GM23338 (cell line): Measurements from ENCODE around the gene PNPLA2. TPM values are rescaled to one million over a fixed set of nuclear protein-coding genes. Genes with fewer than 3 reads are reported as not detected.

ENCODE experiments used
- ATAC-seq: fragments of 200-7000 bp; cut with Tn5 transposase; 3 replicates; pipeline ENCODE4 v1.9.1; 2020
- DNase-seq: peaks from one replicate; pipeline ENCODE4 v3.0.0-alpha.2; 2015; ENCODE audit warnings: low spot score
- H2AFZ ChIP-seq: fragments of 200-600 bp; sonication (generic); 2 replicates; pipeline ENCODE4 v1.8.0; 2016; ENCODE audit warnings: antibody characterized with exemption, mild to moderate bottlenecking, moderate library complexity
- H3F3A ChIP-seq: fragments of 200-600 bp; sonication (generic); replicated peaks from 2 replicates; pipeline ENCODE4 v1.8.0; 2017; ENCODE audit warnings: antibody characterized with exemption, mixed run types, low read depth
- H3K27ac ChIP-seq: fragments of 200-600 bp; sonication (generic); 2 replicates; pipeline ENCODE4 v1.6.1; 2016; ENCODE audit warnings: low read depth
- H3K27me3 ChIP-seq: fragments of 200-600 bp; sonication (generic); 2 replicates; pipeline ENCODE4 v1.8.0; 2016; ENCODE audit warnings: mild to moderate bottlenecking, mixed run types, moderate library complexity; ENCODE audit not compliant: insufficient read depth
- H3K36me3 ChIP-seq: fragments of 200-600 bp; sonication (generic); 2 replicates; pipeline ENCODE4 v1.8.0; 2016; ENCODE audit warnings: mild to moderate bottlenecking; ENCODE audit not compliant: insufficient read depth
- H3K4me1 ChIP-seq: fragments of 200-600 bp; sonication (generic); 2 replicates; pipeline ENCODE4 v1.8.0; 2016; ENCODE audit warnings: mild to moderate bottlenecking, moderate library complexity; ENCODE audit not compliant: insufficient read depth
- H3K4me2 ChIP-seq: fragments of 200-600 bp; sonication (generic); 2 replicates; pipeline ENCODE4 v1.7.1; 2017; ENCODE audit warnings: mixed run types
- H3K4me3 ChIP-seq: fragments of 200-600 bp; sonication (generic); 2 replicates; pipeline ENCODE4 v1.6.1; 2016; ENCODE audit warnings: mixed run types
- H3K79me2 ChIP-seq: fragments of 200-600 bp; sonication (generic); replicated peaks from 2 replicates; pipeline ENCODE4 v1.8.0; 2017; ENCODE audit warnings: mild to moderate bottlenecking; ENCODE audit not compliant: insufficient read depth
- H3K9me2 ChIP-seq: fragments of 200-600 bp; sonication (generic); 2 replicates; pipeline ENCODE4 v1.8.0; 2017; ENCODE audit not compliant: insufficient read depth
- H4K20me1 ChIP-seq: fragments of 200-600 bp; sonication (generic); replicated peaks from 2 replicates; pipeline ENCODE4 v1.8.0; 2017; ENCODE audit warnings: mild to moderate bottlenecking; ENCODE audit not compliant: insufficient read depth
- H3K27ac Mint-ChIP-seq: 2 replicates; pipeline ENCODE4 v1.8.0; 2020; ENCODE audit warnings: inconsistent platforms, mild to moderate bottlenecking, moderate library complexity, mixed read lengths
- H3K27me3 Mint-ChIP-seq: 3 replicates; pipeline ENCODE4 v1.8.0; 2022; ENCODE audit warnings: low read depth, mild to moderate bottlenecking, moderate library complexity, mixed read lengths, inconsistent platforms; ENCODE audit not compliant: insufficient read depth, poor library complexity
- H3K36me3 Mint-ChIP-seq: 3 replicates; pipeline ENCODE4 v1.8.0; 2021; ENCODE audit warnings: low read depth, mild to moderate bottlenecking, inconsistent platforms, moderate library complexity, mixed read lengths
- H3K4me1 Mint-ChIP-seq: 3 replicates; pipeline ENCODE4 v1.8.0; 2020; ENCODE audit warnings: mild to moderate bottlenecking, inconsistent platforms, mixed read lengths
- H3K4me3 Mint-ChIP-seq: 3 replicates; pipeline ENCODE4 v1.8.0; 2021; ENCODE audit warnings: moderate library complexity, mild to moderate bottlenecking, inconsistent platforms, mixed read lengths
- H3K9me3 Mint-ChIP-seq: 3 replicates; pipeline ENCODE4 v1.8.0; 2020; ENCODE audit warnings: moderate library complexity, mild to moderate bottlenecking, inconsistent platforms, mixed read lengths
- CREB1 ChIP-seq: fragments of 250-450 bp; sonication (Bioruptor Pico); IDR thresholded peaks from 2 replicates; pipeline ENCODE4 v1.5.0; 2020; ENCODE audit warnings: low read depth, mild to moderate bottlenecking, moderate library complexity
- ETS1 ChIP-seq: IDR thresholded peaks from 2 replicates; pipeline ENCODE4 v1.6.1; 2016; ENCODE audit warnings: antibody characterized with exemption
- EZH2phosphoT487 ChIP-seq: fragments of 200-600 bp; sonication (generic); IDR thresholded peaks from one replicate; pipeline ENCODE4 v1.8.1; 2018; ENCODE audit warnings: antibody characterized with exemption; ENCODE audit not compliant: unreplicated experiment
- STAT1 ChIP-seq: IDR thresholded peaks from one replicate; pipeline ENCODE4 v1.6.1; 2016; ENCODE audit warnings: antibody characterized with exemption; ENCODE audit not compliant: unreplicated experiment
- ZNF114 ChIP-seq: fragments of 250-450 bp; sonication (Bioruptor Pico); IDR thresholded peaks from 2 replicates; pipeline ENCODE4 v1.5.0; 2020; ENCODE audit warnings: mild to moderate bottlenecking, moderate library complexity
- ZNF331 ChIP-seq: fragments of 250-450 bp; sonication (Bioruptor Pico); IDR thresholded peaks from 2 replicates; pipeline ENCODE4 v1.5.0; 2020; ENCODE audit warnings: low read depth, mild to moderate bottlenecking, moderate library complexity
- polyA plus RNA-seq: library from polyadenylated mRNA; unstranded; fragments of >200 nt; fragmentation: Nextera tagmentation; extraction: Ambion mirVana; gene quantifications from 2 replicates; pipeline ENCODE4 v1.2.1, GENCODE V29; 2016
- total RNA-seq: library from RNA; depleted of rRNA; stranded (reverse); fragments of >200 nt; shearing (Covaris generic); gene quantifications from 2 replicates; pipeline ENCODE4 v1.2.3, GENCODE V29; 2014
- TF ChIP-seq, protein P1 (sequence below): IDR thresholded peaks from one replicate; pipeline ENCODE4 v1.6.1; 2018; ENCODE audit warnings: antibody characterized with exemption; ENCODE audit not compliant: unreplicated experiment
- TF ChIP-seq, protein P2 (sequence below): fragments of 250-450 bp; sonication (Bioruptor Pico); IDR thresholded peaks from 2 replicates; pipeline ENCODE4 v1.5.0; 2020; ENCODE audit warnings: mild to moderate bottlenecking, moderate library complexity

The PNPLA2 gene
- total and polyA plus RNA-seq, 2 experiments from 2014 or later = 31.1 to 45.6 TPM

DNA sequence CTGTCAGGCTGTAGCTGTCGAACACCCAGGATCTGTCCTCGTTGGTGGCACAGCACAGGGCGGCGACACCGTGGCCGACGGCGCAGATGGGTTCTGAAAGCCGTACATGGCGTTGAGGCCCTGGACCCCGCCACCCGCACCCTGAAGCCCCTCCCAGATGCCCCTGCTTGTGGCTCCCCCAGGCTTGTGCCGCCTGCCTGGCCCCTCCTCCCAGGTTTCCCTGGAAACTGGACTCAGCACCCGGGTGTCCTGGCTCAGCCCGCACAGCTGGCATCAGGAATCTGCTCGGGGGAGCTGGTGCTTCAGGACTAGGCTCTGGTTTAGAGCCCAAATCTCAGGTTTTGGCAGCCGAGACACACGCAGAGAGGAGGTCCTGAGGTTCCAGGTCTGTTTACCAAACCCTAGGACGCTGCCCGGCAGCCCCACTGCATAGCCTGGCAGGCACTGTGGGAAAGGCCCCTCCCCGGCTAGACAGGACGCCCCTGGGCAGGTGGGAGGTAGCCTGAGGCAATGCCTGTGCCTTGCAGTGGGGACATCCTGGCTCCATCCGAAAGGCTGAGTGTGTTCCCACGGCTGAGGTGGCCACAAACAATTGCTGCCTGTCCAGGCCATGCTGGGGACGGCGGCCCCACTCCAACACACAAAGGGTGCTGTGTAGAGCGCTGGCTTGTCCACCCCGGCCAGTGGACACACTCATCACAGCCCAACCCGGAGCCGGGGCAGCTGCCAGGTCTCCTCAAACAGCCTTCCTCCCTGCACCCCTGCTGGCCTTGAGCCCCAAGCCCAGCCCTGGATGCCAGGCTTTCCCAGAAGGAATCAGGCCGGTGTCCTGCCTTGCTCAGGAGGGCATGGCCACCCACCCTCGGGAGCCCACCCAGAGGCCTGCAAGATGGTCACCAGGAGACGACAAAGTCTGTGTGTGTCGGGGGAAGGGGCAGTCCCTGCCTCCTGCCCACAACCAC lies 46.0 kb upstream of the PNPLA2 start (continued):
- TF ChIP-seq STAT1 = no peak
- TF ChIP-seq, protein P1, sequence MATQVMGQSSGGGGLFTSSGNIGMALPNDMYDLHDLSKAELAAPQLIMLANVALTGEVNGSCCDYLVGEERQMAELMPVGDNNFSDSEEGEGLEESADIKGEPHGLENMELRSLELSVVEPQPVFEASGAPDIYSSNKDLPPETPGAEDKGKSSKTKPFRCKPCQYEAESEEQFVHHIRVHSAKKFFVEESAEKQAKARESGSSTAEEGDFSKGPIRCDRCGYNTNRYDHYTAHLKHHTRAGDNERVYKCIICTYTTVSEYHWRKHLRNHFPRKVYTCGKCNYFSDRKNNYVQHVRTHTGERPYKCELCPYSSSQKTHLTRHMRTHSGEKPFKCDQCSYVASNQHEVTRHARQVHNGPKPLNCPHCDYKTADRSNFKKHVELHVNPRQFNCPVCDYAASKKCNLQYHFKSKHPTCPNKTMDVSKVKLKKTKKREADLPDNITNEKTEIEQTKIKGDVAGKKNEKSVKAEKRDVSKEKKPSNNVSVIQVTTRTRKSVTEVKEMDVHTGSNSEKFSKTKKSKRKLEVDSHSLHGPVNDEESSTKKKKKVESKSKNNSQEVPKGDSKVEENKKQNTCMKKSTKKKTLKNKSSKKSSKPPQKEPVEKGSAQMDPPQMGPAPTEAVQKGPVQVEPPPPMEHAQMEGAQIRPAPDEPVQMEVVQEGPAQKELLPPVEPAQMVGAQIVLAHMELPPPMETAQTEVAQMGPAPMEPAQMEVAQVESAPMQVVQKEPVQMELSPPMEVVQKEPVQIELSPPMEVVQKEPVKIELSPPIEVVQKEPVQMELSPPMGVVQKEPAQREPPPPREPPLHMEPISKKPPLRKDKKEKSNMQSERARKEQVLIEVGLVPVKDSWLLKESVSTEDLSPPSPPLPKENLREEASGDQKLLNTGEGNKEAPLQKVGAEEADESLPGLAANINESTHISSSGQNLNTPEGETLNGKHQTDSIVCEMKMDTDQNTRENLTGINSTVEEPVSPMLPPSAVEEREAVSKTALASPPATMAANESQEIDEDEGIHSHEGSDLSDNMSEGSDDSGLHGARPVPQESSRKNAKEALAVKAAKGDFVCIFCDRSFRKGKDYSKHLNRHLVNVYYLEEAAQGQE = no peak

DNA sequence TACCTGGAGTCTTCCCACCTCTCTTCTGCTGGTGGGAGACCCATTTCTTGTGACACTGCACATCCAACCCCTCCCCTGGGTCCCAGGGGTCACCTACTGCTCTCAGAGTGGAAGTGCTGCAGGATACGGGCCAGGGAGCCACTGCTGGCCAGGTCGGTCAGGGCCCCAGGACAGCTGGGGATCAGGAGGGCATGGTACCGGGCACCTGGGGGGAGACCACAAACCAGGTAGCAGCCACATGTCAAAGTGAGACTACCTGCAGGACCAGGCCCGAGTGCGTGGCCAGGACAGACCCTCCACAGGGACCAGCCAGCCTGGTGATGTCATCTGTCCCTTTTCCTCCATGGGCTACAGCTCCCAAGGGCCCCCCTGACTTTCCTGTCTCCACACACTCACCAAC lies 45.3 kb upstream of the PNPLA2 start:
- H3K9me3 Mint-ChIP-seq = no peaks in the 10 kb centered on the region
- peaks cover 14% of the 10 kb centered on the region for H3K27me3 Mint-ChIP-seq
- ATAC-seq = no peak
- H4K20me1 ChIP-seq = peaks cover 24% of the 10 kb centered on the region
- no peaks in the 10 kb centered on the region for H3K27me3 ChIP-seq
- H3K79me2 ChIP-seq = peaks cover 40% of the 10 kb centered on the region
- peaks cover 11% of the 10 kb centered on the region; the same call in 1 of the 2 replicates for H3K4me1 ChIP-seq
- peaks cover 5% of the 10 kb centered on the region; the same call in 1 of the 2 replicates for H3K36me3 ChIP-seq
- H3F3A ChIP-seq = peaks cover 4% of the 10 kb centered on the region; the same call in 1 of the 2 replicates
- peaks cover 10% of the 10 kb centered on the region for H3K4me1 Mint-ChIP-seq
- H3K9me2 ChIP-seq = no peaks in the 10 kb centered on the region
- no peak overlapping the region for H3K4me2 ChIP-seq
- H3K4me3 Mint-ChIP-seq = no peak overlapping the region
- DNase-seq = no peak
- no peak overlapping the region for H3K27ac ChIP-seq
- no peak overlapping the region for H2AFZ ChIP-seq
- no peak overlapping the region for H3K4me3 ChIP-seq
- peaks cover 27% of the 10 kb centered on the region for H3K36me3 Mint-ChIP-seq
- no peak overlapping the region for H3K27ac Mint-ChIP-seq
- TF ChIP-seq, protein P2, sequence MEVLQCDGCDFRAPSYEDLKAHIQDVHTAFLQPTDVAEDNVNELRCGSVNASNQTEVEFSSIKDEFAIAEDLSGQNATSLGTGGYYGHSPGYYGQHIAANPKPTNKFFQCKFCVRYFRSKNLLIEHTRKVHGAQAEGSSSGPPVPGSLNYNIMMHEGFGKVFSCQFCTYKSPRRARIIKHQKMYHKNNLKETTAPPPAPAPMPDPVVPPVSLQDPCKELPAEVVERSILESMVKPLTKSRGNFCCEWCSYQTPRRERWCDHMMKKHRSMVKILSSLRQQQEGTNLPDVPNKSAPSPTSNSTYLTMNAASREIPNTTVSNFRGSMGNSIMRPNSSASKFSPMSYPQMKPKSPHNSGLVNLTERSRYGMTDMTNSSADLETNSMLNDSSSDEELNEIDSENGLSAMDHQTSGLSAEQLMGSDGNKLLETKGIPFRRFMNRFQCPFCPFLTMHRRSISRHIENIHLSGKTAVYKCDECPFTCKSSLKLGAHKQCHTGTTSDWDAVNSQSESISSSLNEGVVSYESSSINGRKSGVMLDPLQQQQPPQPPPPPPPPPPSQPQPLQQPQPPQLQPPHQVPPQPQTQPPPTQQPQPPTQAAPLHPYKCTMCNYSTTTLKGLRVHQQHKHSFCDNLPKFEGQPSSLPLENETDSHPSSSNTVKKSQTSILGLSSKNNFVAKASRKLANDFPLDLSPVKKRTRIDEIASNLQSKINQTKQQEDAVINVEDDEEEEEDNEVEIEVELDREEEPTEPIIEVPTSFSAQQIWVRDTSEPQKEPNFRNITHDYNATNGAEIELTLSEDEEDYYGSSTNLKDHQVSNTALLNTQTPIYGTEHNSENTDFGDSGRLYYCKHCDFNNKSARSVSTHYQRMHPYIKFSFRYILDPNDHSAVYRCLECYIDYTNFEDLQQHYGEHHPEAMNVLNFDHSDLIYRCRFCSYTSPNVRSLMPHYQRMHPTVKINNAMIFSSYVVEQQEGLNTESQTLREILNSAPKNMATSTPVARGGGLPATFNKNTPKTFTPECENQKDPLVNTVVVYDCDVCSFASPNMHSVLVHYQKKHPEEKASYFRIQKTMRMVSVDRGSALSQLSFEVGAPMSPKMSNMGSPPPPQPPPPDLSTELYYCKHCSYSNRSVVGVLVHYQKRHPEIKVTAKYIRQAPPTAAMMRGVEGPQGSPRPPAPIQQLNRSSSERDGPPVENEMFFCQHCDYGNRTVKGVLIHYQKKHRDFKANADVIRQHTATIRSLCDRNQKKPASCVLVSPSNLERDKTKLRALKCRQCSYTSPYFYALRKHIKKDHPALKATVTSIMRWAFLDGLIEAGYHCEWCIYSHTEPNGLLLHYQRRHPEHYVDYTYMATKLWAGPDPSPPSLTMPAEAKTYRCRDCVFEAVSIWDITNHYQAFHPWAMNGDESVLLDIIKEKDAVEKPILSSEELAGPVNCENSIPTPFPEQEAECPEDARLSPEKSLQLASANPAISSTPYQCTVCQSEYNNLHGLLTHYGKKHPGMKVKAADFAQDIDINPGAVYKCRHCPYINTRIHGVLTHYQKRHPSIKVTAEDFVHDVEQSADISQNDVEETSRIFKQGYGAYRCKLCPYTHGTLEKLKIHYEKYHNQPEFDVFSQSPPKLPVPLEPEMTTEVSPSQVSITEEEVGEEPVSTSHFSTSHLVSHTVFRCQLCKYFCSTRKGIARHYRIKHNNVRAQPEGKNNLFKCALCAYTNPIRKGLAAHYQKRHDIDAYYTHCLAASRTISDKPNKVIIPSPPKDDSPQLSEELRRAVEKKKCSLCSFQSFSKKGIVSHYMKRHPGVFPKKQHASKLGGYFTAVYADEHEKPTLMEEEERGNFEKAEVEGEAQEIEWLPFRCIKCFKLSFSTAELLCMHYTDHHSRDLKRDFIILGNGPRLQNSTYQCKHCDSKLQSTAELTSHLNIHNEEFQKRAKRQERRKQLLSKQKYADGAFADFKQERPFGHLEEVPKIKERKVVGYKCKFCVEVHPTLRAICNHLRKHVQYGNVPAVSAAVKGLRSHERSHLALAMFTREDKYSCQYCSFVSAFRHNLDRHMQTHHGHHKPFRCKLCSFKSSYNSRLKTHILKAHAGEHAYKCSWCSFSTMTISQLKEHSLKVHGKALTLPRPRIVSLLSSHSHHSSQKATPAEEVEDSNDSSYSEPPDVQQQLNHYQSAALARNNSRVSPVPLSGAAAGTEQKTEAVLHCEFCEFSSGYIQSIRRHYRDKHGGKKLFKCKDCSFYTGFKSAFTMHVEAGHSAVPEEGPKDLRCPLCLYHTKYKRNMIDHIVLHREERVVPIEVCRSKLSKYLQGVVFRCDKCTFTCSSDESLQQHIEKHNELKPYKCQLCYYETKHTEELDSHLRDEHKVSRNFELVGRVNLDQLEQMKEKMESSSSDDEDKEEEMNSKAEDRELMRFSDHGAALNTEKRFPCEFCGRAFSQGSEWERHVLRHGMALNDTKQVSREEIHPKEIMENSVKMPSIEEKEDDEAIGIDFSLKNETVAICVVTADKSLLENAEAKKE (CRISPR knock-in tag) = no peak
- TF ChIP-seq CREB1 (CRISPR knock-in tag) (no peak), ETS1 (no peak), ZNF114 (no peak), STAT1 (no peak), ZNF331 (no peak), EZH2phosphoT487 (no peak)
- TF ChIP-seq, protein P1 = no peak
